DOHH2 (cell line): ENCODE measurements around the gene MAN1C1.

Experiments
- H3F3A ChIP-seq: fragments of 200-600 bp; sonication (generic), shearing (Covaris generic); 2 replicates; pipeline ENCODE4 v1.6.0; 2016; ENCODE audit warnings: antibody characterized with exemption, mild to moderate bottlenecking; ENCODE audit not compliant: control insufficient read depth, insufficient read depth
- H3K27ac ChIP-seq: fragments of 200-600 bp; sonication (generic); 2 replicates; pipeline ENCODE4 v1.5.1; 2014; ENCODE audit warnings: low read depth, mild to moderate bottlenecking, low read length, moderate library complexity
- H3K27me3 ChIP-seq: fragments of 200-600 bp; sonication (generic); 2 replicates; pipeline ENCODE4 v1.6.1; 2014; ENCODE audit warnings: mild to moderate bottlenecking, low read length, mixed read lengths; ENCODE audit not compliant: control insufficient read depth
- H3K36me3 ChIP-seq: fragments of 200-600 bp; sonication (generic); 2 replicates; pipeline ENCODE4 v1.6.1; 2014; ENCODE audit warnings: mild to moderate bottlenecking, low read length, moderate library complexity, mixed read lengths; ENCODE audit not compliant: control insufficient read depth
- H3K4me1 ChIP-seq: fragments of 200-600 bp; sonication (generic); 2 replicates; pipeline ENCODE4 v1.6.1; 2014; ENCODE audit warnings: mild to moderate bottlenecking, low read length, mixed read lengths; ENCODE audit not compliant: control insufficient read depth
- H3K4me2 ChIP-seq: fragments of 200-600 bp; sonication (generic); 2 replicates; pipeline ENCODE4 v1.6.0; 2014; ENCODE audit warnings: mild to moderate bottlenecking, low read length, moderate library complexity
- H3K4me3 ChIP-seq: fragments of 200-600 bp; sonication (generic); 2 replicates; pipeline ENCODE4 v1.5.1; 2014; ENCODE audit warnings: mild to moderate bottlenecking, low read length, mixed read lengths
- H3K79me2 ChIP-seq: fragments of 200-600 bp; sonication (generic); 2 replicates; pipeline ENCODE4 v1.6.1; 2014; ENCODE audit warnings: mild to moderate bottlenecking, low read length, mixed read lengths; ENCODE audit not compliant: control insufficient read depth
- H3K9me2 ChIP-seq: fragments of 200-600 bp; sonication (generic); replicated peaks from 2 replicates; pipeline ENCODE4 v1.6.1; 2014; ENCODE audit warnings: mild to moderate bottlenecking, low read length, mixed read lengths; ENCODE audit not compliant: control insufficient read depth
- H3K9me3 ChIP-seq: fragments of 200-600 bp; sonication (generic); 2 replicates; pipeline ENCODE4 v1.6.1; 2014; ENCODE audit warnings: antibody characterized with exemption, low read length, mixed read lengths; ENCODE audit not compliant: control insufficient read depth, insufficient read depth
- H4K20me1 ChIP-seq: fragments of 200-600 bp; sonication (generic); 2 replicates; pipeline ENCODE4 v1.6.0; 2014; ENCODE audit warnings: low read depth, mild to moderate bottlenecking, antibody characterized with exemption, low read length, moderate library complexity; ENCODE audit not compliant: control insufficient read depth, insufficient read depth
- EZH2phosphoT487 ChIP-seq: fragments of 200-600 bp; sonication (generic); IDR thresholded peaks from 2 replicates; pipeline ENCODE4 v1.6.1; 2017; ENCODE audit warnings: borderline replicate concordance, mild to moderate bottlenecking, antibody characterized with exemption, low read length, moderate library complexity, mixed read lengths
- TF ChIP-seq, protein P1 (sequence below): fragments of 200-600 bp; sonication (generic); IDR thresholded peaks from one replicate; pipeline ENCODE4 v1.5.1; 2014; ENCODE audit warnings: antibody characterized with exemption, mild to moderate bottlenecking, low read depth, low read length; ENCODE audit not compliant: poor library complexity, severe bottlenecking

Gene MAN1C1

DNA sequence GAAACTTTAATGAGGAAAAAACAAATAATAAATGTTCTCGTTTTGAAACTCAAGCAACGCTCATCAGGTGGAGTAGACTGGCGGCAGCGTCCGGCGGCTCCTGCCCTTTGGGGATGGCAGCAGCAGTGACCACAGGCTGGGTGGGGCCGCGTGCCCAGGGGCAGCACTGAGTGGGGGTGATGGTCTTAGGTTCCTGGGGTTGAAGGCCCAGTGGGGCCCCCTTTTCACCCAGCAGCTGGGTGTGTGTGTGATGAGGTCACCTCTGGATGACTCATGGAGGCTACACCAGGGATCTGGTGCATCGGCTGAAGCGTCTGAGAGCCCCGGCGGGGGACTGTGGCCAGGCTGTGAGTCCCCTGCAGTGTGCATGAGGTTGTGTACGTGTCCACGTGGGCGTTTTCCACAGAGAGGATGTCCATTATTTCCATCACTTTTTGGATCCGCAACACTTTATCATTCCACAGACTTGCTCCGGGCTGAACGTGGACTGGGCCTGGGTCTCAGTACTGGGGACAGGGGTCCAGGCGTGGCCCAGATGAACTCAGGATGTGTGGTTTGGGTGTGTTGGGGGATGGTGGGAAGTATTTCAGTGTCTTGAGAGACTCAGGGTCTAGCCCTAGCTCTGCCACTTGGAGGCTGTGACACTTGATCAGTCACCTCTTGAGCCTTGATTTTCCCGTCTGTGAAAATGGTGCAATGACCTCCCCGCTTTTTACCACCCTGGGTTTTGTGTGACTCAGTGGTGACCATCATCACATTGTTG lies 47.6 kb upstream of the MAN1C1 start:
- Histone ChIP-seq H4K20me1 (no peaks in the 10 kb centered on the region), H3K4me1 (peaks cover 15% of the 10 kb centered on the region), H3K9me3 (no peaks in the 10 kb centered on the region), H3K9me2 (no peaks in the 10 kb centered on the region), H3K36me3 (no peaks in the 10 kb centered on the region), H3K79me2 (no peaks in the 10 kb centered on the region), H3F3A (no peaks in the 10 kb centered on the region), H3K4me3 (no peak overlapping the region), H3K4me2 (no peak overlapping the region), H3K27me3 (no peaks in the 10 kb centered on the region; the same call in 1 of the 2 replicates), H3K27ac (no peak overlapping the region)
- no peak for TF ChIP-seq EZH2phosphoT487
- TF ChIP-seq, protein P1, sequence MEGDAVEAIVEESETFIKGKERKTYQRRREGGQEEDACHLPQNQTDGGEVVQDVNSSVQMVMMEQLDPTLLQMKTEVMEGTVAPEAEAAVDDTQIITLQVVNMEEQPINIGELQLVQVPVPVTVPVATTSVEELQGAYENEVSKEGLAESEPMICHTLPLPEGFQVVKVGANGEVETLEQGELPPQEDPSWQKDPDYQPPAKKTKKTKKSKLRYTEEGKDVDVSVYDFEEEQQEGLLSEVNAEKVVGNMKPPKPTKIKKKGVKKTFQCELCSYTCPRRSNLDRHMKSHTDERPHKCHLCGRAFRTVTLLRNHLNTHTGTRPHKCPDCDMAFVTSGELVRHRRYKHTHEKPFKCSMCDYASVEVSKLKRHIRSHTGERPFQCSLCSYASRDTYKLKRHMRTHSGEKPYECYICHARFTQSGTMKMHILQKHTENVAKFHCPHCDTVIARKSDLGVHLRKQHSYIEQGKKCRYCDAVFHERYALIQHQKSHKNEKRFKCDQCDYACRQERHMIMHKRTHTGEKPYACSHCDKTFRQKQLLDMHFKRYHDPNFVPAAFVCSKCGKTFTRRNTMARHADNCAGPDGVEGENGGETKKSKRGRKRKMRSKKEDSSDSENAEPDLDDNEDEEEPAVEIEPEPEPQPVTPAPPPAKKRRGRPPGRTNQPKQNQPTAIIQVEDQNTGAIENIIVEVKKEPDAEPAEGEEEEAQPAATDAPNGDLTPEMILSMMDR = no peak

DNA sequence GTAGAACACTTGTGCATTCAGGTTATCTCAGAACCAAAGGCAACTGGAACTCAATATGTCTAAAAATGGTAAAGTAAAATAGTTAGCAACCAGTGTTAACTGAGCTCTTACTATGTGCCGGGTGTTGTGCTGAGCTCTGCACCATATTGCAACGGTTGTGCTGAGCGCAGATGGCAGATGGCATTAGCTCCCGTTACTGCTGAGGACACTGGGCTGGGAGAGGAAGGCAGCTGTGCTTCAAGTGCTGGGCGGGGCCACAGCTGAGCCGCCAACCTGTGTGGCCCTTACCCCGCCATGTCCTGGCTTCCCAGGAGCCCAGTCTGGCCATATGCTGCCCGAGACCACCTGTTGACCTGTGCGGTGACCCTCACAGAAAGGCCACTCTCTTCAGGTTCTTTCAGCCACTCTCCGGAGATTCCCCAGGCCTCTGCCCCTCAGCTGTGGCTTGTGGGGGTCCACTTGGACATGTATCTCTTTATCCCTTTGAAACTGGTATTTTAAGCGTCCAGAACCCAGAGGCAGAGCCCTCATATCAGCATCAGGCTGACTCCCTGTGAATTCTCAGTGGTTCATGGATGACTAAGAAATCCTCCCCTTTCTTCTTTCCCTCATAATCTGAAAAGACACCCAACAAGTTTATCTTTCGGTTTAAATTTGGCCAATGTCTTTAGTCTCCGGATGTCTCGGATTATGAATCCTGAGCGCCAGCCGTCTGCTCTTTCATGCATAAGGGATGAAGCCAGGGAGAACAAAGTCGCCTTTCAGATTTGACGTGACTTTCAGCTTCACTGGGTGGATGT lies 46.8 kb upstream of the MAN1C1 start:
- peaks cover 15% of the 10 kb centered on the region for H3K4me1 ChIP-seq
- no peaks in the 10 kb centered on the region for H3K9me3 ChIP-seq
- no peaks in the 10 kb centered on the region for H3K36me3 ChIP-seq
- H3K4me2 ChIP-seq = no peak overlapping the region
- no peaks in the 10 kb centered on the region for H3K9me2 ChIP-seq
- H3K79me2 ChIP-seq = no peaks in the 10 kb centered on the region
- H4K20me1 ChIP-seq = no peaks in the 10 kb centered on the region
- TF ChIP-seq, protein P1 = no peak
- TF ChIP-seq EZH2phosphoT487 = no peak
- no peaks in the 10 kb centered on the region; the same call in 1 of the 2 replicates for H3K27me3 ChIP-seq
- H3K27ac ChIP-seq = no peak overlapping the region
- no peaks in the 10 kb centered on the region for H3F3A ChIP-seq
- H3K4me3 ChIP-seq = no peak overlapping the region

DNA sequence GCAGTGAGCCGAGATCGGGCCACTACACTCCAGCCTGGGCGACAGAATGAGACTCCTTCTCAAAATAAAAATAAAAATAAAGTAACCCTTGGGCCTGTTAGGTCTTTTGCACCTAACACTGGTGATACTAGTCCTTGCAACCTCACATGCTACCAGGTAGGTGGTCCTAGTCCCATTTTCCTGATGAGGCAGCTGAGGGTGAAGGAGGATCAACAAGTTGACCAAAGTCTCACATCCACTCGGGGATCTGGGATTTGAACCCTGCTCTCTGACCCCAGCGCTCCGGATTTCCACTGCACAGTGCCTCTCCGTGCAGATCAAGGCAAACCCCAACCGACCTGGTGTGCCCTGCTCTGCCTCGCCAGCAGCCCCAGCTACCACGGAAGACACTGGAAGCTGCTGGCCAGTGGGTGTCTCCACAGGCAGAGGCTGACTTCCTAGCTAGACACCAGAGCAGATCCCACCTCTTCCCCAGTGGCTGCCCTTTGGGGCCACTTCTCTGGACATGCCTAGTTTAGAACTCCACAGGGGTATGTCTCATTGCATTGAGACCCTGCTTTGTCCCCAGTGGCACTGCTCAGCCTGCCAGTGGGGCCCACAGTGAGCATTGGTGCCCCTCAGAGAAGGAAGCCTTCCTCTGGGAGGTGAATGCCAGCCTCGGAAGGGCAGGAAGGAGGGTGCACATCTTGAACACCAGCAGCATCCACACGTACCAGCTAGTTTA lies 45.6 kb upstream of the MAN1C1 start:
- H3K27me3 ChIP-seq = no peaks in the 10 kb centered on the region; the same call in 1 of the 2 replicates
- no peak overlapping the region for H3K27ac ChIP-seq
- H3K4me2 ChIP-seq = no peak overlapping the region
- H3K4me3 ChIP-seq = no peak overlapping the region
- H3K36me3 ChIP-seq = no peaks in the 10 kb centered on the region
- H4K20me1 ChIP-seq = no peaks in the 10 kb centered on the region
- H3F3A ChIP-seq = no peaks in the 10 kb centered on the region
- H3K4me1 ChIP-seq = peaks cover 6% of the 10 kb centered on the region; the same call in 1 of the 2 replicates
- H3K9me3 ChIP-seq = no peaks in the 10 kb centered on the region
- TF ChIP-seq, protein P1 = no peak
- TF ChIP-seq EZH2phosphoT487 = no peak
- no peaks in the 10 kb centered on the region for H3K79me2 ChIP-seq
- H3K9me2 ChIP-seq = no peaks in the 10 kb centered on the region
